ENCODE measurements around the gene CREB5.

CREB5 gene

DNA sequence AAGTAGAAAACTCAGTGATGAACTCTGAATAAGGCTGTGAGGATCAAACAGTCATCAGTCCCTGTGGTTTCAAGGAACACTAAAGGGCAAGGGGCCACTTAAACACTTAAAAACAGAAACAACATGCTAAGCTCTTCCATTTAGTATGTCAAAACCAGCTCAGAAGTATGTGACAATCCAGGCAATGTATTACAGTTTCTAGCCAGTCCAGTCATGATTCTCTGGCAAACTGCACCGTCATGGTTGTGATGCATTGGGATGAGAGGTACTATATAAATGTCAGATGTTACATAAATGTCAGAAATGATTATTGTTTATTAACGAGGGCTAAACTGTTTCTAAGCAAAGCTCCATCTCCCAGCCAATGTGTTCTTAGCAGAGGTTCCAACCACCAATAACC lies 4.7 kb upstream of the CREB5 start:
- DNase-seq, result no peak

DNA sequence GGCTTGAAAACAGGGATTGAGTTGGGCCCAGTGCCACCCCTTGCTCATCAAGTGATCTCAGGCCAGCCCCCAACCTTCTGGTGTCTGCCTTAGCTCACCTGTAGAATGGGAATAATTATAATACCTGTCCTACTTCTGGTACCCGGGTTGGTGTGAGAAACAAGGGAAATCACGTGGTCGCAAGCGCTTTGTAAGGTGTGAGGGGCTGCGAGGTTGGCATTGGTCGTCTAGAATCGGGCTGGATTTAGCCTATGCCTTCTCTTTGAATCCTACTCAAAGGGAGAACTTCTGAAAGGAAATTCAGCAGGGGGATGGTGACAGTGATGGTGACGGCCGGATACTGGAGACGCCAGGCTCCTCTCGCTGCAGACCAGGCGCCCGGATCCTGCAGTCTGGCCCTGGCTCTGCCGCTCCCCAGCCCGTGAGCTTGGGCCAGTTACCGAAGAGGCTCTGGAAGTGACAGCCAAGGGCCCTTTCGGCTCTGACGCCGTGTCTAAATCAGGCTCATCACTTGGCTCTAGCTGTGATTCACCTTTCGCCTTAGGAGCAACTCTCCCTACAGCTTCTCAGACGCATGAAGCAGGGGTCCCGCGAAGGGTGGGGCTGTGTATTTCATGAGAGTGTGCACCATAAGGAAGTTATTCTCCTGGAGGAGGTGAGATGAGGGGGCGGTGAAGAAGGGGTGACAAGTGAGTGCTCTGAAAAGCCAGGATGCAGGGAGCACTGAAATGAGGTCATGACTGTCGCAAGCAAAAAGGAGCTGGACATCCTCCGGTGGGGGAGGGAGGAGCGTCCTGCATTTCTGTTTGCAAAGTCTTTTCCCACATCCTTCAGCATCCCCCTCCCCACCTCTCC lies 4.0 kb upstream of the CREB5 start:
- DNase-seq, result no peak

DNA sequence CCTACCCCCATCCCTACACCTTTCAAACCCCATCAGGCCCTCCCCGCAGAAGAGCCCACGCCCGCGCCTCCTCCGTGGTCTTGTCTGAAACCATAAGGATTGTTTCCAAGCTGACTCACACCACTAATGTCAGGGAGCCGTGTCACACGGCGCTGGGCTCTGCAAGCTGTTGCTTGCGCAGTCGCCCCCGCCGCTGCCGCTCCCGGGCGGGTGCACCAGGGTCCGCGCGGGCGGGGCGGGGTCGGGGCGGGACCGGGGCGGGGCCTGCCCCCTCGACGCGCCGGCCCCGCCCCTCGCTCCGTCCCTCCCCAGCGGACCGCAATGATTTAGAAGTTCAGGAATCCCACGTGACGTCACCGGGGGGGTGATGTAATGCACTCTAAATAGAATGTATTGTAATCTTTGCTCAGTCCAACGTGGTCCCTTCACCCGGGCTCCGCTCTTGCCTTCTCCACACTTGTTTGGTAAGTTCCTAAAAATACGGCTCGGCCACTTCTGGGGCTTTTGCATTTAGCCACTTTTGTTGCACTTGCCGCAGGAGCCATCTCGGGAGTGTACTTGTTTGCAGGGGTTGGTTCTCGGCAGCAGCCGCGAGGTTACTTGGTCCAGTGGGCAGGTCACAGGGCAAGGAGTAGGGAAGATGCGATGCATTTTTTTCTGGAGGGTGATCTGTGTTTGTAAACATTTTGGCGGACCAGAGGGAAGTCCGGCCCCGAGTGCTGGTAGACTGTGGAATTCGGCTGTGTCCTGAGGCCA lies 3.2 kb upstream of the CREB5 start:
- no peak for DNase-seq

DNA sequence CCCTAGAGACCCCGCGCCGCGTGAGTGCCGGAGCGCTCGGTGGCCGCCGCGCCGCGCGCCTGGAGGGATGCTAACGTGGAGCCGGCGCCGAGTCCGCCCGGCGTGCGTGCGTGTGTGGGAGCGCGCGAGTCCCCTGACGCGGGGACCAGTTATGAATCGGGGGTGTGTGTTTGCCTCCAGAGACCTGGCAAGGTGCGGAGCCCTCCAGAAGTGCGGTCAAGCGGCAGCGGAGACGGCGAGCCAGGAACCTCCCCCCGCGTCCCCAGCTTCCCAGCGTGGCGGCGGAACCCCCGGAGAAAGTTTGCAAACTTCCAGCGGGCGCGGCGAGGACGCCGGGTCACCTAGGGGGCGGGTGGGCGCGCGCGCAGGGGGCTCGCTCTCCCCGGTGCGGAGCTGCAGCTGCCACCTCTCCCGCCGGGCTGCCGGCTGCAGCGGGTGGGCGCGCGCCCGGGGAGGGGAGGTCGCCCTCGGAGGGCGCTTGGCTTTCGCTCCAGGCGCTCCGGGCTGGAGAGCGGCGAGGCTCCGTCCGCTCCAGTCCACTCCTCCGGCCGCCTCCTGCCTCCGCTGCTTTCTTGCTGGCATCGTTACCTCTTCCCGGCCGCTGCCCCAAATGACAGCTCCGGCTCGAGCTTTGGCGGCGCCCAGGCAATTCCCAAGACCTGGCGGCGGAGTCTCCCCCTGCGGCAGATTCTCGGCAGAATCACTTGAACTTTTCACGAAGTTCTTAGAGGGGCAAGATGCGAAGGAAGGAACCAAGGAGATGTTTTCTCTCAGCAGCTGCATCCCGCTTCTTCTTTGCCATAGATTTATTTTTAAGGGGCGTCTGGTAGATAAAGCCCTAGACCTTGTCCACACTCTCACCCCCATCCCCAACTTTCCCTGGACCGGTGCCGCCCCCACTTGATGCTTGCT lies 2.3 kb upstream of the CREB5 start:
- no peak for DNase-seq

DNA sequence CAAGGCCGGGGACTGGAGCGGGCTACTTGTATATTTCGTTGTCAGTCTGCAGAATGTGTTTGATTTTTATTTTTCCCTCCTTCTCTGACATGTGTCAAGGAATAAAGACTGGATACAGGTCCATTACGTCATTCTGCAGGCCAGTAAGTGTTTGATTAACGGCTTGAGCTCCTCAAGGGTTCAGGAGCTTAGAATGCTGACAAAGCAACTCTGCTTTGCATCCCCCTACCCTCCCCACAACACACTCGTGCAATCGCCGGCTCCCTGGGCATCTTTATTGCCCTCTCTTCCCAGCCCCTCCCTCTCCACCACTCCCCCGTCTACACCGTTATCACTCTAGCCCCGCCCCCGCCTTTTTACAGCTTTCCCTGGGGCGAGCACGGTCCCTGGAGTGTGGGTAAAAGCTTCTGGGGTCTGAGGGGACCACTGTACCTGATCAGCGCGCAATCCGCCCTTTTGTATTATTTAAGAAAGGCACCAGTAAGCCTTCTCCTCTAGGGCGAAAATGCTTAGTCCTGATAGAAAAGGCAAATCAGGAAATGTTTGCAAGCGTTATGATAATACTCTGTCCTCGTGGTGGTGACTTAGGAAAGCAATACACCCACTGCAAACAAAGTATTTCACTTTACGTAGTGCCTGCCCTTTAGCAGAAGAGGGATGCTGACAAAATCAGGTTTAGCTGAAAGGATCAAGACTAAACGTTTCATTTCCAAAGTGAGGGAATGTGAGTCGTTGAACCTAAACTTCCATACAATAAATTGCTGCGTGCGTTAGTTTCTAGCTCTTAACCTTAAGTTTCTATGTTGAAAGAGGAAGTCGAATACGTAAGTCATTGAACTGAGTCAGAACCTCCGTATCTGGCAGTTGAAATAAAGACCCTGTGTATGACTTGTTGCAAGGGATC lies 1.4 kb upstream of the CREB5 start:
- peak; percentile 23 for DNase-seq

DNA sequence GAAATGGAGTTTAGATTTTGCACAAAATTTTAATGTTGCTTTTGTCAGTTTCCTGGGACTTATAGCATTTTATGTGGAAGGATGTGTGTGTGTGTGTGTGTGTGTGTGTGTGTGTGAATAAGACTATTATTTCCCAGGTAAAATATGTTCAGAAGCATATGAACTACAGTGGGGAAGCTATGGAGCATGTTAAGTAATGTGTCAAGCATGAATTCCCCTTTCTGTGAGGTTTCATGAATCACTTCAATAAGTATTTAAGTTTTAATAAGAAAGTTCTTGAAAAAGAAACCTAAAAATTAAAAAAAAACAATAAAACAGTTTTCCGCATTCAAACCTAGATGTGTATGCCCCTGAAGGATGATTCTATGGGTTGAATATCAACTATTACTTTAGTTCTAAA lies 693 bp downstream of the CREB5 start:
- no peak for DNase-seq

DNA sequence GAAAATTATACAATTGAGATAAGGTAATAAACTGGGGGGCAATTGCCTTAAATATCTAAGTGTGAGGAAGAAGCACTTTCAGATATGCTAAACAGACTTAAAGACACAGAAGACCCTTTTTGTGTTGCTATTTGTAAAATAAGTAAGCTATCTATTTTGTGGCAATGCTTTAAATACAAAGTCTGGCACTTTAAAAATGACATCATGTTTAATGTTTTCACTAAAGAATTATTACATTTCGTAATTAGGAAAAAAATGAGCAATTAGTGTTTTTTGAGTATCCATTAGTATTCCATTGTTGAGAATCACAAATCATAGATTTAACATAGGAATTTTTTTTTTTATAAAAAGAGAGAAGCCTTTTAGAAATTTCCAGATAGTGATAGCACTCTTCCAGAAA lies 2.1 kb downstream of the CREB5 start:
- DNase-seq, result no peak

DNA sequence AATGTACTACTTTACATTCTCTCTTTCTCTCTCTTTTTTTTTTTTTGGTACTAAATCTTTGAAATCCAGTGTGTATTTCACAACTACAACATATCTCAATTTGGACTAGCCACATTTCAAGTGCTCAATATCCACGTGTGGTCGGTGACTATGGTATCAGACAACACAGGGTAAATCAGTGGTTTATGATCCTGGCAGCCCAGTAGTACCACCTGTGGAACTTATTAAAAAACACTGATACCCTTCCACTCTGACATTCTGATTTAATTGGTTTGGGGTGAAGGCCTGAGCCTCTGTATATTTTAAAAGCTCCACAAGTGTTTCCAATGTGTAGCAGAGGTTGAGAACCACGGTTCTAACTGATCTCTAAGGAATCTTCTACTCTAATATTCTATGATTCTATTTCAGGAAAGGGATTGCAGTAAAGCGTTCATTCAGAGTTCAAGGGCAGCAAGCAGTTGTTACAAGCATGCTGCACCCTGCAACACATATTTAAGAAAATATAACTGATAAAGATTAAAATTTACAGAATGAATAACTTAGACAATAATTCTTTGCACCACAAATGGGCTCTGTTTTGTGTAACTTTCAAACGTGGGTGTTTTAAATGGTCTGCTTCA lies 5.1 kb downstream of the CREB5 start:
- no peak for DNase-seq

DNA sequence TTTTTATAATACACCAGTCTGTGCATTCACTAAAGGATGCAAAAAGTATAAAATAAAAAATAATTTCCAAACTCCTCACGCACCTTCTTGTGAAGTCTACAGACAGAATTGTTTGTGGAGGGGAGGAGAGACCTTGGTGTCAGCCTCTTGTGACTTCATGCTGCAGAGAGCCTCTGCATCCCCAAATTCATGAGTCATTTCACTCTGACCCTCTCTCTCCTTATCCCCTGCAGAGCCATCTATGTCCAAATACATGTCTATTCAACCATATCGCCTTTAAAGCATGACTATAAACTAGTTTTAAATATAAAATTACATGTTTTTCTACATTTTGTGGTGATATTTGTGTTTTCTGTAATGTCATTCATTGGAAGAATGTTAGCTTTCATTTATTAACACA lies 6.0 kb downstream of the CREB5 start:
- DNase-seq, result no peak

DNA sequence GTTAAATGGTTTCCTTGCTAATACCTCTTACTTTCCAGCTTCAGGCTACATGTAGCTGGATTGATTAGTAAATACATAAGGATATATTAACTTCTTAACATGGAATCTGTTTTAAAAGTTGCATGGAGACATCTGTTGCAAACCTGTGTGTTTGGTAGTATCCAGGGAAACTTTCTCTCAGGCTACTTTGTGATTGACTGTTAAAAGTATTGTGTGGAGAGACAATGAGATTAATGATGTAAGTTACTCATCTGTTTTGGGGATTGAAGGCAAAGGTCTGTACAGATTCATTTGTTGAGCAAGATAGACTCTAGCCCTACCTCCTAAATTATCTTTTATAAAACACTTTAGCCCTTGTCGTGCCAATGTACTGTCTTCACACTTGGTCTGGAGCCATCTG lies 6.6 kb downstream of the CREB5 start:
- no peak for DNase-seq

DNA sequence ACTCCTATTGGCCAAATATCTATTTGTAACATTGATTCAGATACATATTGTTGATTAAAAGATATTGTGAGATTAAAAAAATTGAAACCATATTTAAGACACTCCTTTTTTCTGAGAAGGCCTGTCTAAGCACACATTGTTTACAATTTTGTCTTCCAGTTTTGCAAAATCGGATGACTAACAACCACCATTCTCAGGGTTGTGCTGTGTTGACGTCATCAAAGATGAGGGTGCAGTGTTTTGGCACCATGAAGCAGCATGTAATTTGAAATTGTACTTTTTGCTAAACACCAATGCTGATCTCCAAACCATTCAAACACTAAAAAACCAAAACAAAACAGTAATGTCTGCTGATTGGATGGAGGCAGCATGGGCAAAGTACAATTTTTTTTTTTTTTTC lies 7.4 kb downstream of the CREB5 start:
- no peak for DNase-seq

DNA sequence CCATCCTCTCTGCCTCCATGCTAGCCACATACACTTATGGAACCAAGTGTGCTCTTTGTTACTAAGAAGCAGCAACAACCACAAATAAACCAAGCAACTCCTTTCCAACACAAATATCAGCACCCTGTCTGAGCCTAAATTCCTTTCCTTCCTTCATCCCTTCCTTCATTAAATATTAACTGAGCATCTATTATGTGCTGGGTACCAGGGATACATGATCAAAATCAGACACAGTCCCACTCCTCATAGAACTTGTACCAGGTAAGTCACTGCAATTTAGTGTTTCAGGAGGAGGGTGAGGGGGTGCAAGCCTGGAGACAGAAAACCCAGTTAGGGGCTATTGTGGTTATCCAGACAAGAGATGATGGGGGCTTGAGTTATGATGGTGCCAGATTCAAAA lies 10.8 kb downstream of the CREB5 start:
- no peak for DNase-seq

DNA sequence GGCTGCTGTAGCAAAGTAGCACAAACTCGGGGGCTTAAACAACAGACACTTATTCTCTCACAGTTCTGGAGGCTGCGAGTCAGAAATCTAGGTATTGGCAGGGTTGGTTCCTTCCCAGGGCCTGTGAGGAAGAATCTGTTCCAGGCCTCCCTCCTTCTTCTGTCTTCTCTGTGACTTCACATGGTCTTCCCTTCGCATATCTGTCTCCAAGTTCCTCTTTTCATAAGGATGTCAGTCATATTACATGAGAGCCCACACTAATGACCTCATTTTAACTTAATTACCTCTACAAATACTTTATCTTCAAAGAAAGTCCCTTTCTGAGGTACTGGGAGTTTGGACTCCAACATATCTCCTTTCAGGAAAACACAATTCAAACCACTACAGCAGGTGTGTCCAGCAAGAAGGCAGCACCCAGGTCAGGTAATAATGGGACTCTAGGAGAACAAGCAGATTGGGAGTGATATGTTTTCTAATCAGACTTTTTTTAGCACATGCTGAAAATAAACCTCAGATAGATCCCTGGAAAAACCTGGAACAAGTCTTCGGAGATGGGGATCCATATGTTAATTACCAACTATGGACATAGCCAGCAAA lies 11.7 kb downstream of the CREB5 start:
- no peak for DNase-seq

DNA sequence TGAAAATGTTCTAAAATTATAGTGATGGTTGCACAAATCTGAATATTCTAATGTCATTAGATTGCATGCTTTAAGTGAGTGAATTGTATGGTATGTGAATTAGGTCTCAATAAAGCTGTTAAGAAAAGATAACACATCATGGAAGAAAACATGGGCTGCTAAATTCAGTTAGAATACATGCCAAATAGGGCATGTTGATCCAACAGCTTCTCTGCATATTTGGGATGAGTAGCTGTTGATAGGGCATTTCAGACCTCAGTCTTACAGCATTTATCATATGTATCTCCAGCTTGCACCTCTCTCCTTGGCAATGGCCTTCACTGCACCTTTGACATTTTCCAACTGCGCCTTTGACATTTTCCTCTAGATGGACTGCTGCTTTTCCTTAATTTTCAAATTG lies 13.2 kb downstream of the CREB5 start:
- no peak for DNase-seq

DNA sequence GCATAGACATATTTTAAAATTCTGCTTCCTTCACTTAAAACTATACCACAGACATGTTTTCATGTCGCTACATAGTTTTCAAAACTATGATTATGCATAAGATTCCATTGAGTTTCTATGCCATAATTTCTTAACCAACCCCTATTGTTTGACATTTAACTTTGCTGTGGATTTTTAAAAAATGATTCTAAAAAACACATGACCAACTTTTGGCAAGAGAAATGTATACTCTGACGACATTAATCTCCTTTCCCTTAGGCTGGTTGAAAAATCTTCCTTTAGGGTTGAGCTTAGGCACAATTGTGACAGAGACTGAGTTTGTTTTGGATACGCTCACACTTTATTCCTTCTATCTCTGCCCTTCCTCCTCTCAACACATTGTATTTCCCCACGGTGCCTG lies 14.9 kb downstream of the CREB5 start:
- DNase-seq, result no peak

DNA sequence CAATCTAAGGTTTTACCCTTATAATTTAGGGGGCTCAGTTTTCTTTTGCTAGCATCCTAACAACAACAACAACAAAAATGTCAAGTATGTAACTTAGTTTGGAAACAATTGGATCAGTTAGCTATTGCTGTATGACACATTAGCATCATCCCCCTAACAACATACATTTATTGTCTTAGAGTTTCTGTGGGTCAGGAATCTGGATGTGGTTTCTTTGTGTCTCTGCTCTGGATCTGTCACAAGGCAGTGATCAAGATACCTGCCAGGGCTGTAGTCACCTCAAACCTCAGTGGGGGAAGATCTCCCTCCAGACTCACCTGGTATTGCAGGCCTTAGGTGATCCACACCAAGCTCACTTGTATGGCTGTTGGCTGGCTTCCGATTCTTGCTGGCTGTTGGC lies 18.3 kb downstream of the CREB5 start:
- DNase-seq, result no peak

DNA sequence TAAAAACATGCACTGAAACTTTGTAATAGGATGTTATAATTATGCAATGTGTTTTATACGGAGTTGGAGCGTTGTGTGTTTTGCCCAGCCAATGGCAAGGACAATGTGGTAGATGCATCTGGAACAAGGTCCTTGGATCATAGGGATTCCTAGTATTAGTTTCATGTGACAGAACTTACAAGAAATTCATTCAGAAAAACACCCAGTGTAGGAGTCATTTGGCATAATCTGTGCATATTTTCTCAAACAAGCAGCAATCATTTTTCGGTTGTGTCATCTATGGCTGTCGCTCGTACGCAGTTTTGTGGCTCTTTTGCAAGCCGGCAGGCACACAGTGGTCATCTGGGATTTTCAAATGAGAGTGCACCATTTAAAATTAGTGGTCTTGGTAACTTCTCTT lies 19.8 kb downstream of the CREB5 start:
- DNase-seq, result no peak

DNA sequence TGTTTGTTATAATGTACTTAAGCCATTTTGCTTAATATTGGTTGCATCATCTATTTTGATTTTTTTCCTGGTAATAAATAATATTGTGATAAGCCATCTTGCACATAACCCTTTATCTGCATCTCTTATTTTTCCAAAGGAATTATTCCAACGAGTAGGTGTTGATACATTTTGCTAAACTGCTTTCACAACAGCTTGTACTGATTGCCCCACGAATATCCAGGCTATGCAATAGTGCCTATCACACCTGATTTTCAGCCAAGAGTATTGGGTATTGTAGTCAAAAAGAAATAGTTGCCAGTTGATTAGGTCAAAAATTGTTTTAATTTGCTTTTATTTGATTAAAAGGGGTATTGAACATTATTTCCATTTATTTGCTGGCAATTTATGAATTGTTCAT lies 20.7 kb downstream of the CREB5 start:
- DNase-seq, result no peak

DNA sequence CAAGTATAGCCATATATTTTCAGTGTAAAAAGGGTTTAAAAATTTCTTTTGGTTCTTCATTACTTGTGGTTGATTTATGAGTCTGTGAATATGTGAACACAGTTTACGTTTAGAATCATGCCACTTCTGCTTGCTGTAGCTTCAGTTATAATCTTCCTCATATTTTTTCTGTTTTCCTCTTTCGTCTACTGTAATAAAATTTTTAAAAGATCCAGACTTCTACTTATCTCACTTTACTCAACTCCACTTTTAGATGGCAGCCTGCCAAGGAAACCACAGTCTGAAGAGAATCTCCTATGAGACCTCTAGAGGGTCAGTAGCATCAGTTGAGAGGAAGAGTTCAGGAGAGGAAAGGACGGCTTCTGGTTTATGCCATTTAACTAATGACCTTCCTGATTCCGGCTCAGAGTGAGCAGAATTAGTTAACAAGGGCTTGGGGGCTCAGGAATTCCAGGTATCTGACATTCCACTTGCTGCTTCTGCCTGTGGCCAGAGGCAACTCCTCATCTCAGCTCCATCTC lies 21.4 kb downstream of the CREB5 start:
- DNase-seq, result peak; percentile 58

DNA sequence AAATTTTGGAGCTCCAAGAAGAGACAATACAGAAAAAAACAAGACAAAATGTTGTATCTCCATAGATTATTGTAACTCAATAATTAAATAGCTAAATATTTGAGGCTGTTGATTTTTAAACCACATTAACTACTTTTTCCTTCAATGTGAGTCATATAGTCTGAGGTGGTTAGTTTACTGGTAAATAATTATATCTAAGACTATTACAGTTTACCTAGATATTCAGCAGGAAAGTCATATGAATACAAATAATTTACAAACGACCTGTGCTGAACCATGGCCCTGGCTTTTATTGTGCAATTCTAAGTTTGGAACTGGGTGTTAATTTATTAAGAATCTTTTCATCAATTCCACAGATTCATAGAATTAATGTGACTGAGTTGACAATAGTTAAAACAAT lies 22.2 kb downstream of the CREB5 start:
- no peak for DNase-seq

DNA sequence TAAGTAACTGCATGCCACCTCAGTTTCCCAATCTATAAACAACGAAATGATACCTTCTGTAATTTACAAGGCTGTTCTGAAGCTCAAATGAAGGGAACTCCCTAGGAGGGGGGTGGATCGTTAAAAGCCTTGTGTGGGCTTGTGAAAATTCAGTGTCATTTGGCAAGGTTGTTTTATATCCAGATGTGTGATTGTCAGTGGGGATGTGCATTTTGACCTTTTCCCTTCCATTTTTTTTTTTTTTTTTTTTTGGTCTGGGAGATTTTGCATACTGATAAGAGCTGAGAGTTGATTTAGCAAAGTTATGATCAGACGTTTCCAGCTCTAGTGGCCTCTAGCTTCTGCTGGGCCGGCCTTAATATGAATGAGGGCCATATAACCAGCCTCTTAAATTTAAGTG lies 22.8 kb downstream of the CREB5 start:
- DNase-seq, result no peak

Data from GF-D8 (cell line).